ENCODE measurements around the gene DEFB127. TPM values are rescaled to one million over a fixed set of nuclear protein-coding genes. Genes with fewer than 3 reads are reported as not detected.

Gene DEFB127, protein sequence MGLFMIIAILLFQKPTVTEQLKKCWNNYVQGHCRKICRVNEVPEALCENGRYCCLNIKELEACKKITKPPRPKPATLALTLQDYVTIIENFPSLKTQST
- not detected for total RNA-seq

DNA sequence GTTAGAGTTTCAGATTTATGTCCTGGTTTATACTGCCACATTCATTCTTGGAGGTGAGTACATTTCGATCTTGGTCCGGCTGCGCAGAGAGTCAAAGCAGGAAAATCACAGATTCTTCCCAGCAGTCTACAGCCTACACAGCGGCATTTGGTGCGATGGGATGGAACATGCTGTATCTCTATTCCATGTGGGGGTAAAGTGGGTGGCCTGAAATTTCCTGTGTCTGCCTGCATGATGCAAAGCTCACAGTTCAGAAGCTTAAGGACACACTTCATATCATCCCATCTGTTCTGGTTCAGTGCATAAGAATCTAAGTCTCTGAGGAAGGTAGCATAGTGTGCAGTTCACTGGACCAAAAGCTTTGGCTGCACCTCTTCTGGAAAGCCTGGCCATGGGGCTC lies at the start of gene DEFB127:
Gene DEFB127 (plus strand): TSS at position 301 of the 400 bp plus-strand sequence. CDS start 91 bp downstream, at position 392.

DNA sequence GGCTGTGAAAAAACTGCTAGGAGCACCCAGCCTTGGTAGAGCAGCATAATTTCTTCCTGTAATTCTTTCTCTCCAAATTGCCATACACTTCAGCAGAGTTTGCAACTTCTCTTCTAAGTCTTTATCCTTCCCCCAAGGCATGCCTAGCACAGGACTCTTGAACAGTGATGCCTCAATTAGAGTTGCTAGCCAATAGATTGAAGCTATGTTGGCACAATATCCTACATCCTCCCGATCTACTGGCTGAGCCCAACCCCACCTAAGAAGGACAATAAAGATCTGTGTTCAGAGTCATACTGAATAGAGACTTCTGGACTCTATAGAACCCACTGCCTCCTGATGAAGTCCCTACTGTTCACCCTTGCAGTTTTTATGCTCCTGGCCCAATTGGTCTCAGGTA lies 15.0 kb upstream of the DEFB127 start, which contains the start of gene DEFB126:
Gene DEFB126 (plus strand): TSS at position 301 of the 400 bp plus-strand sequence. CDS start 39 bp downstream, at position 340.

DNA sequence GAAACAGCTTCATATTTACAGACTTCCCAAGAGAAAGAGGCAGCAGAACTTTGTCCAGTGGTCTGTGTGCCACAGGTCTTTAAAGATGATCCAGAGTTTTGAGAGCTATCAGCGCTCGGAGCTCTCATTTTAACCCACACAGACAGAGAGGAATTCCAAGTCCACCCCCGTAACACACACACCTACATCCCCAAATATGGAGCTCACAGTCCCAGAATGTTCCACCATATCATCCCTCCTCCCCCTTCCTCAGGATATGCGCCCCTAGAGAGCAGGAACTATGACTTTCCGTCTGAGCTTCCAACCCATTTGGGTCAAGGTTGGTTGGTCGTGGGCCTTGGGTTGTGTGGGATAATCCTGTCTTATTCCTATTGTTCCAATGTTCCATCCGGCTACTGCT lies 32.4 kb downstream of the DEFB127 start, which contains the start of gene DEFB128:
Gene DEFB128 (minus strand): TSS at position 101 of the 400 bp plus-strand sequence. CDS start 88 bp downstream, at position 13.

Other genes with a start within 250 kb of the DEFB127 start
- 1.4 TPM for gene DEFB125, start 69.8 kb upstream of the DEFB127 start, total RNA-seq
- gene DEFB126, start 14.9 kb upstream of the DEFB127 start, total RNA-seq, result not detected
- not detected for gene DEFB128, start 32.3 kb downstream of the DEFB127 start, total RNA-seq
- not detected for gene DEFB129, start 69.8 kb downstream of the DEFB127 start, total RNA-seq
- gene DEFB132, start 100.3 kb downstream of the DEFB127 start, total RNA-seq, result not detected
- 12.6 TPM for gene C20orf96, start 133.3 kb downstream of the DEFB127 start, total RNA-seq
- 34.5 TPM for gene ZCCHC3, start 140.1 kb downstream of the DEFB127 start, total RNA-seq
- 16.4 TPM for gene SOX12, start 168.1 kb downstream of the DEFB127 start, total RNA-seq
- gene NRSN2, start 189.7 kb downstream of the DEFB127 start, total RNA-seq, result 16.0 TPM
- gene TRIB3, start 223.3 kb downstream of the DEFB127 start, total RNA-seq, result 5.7 TPM

Measured in camera-type eye (tissue), 1 donor.